GM19193 (cell line): ENCODE measurements around the gene PLVAP.

ENCODE experiments used
- POLR2A ChIP-seq: IDR thresholded peaks from 4 replicates; pipeline ENCODE4 v1.6.1; 2011; ENCODE audit not compliant: insufficient read depth, insufficient read length; ENCODE audit errors: extremely low read depth

PLVAP gene

GRCh38 chr19:17333611-17334413, 43.3 kb downstream of the PLVAP start:
- peak; percentile 38 for TF ChIP-seq POLR2A

- no peak for TF ChIP-seq POLR2A
Measured at GRCh38 chr19:17332677-17333581, 44.2 kb downstream of the PLVAP start.

GRCh38 chr19:17332360-17332676, 44.8 kb downstream of the PLVAP start:
- no peak for TF ChIP-seq POLR2A

- no peak for TF ChIP-seq POLR2A
Measured at GRCh38 chr19:17331045-17331558, 46.0 kb downstream of the PLVAP start.

- TF ChIP-seq POLR2A = no peak
Measured at GRCh38 chr19:17330262-17331044, 46.7 kb downstream of the PLVAP start.

- TF ChIP-seq POLR2A = no peak
Measured at GRCh38 chr19:17329366-17330261, 47.5 kb downstream of the PLVAP start.

GRCh38 chr19:17328517-17329365, 48.4 kb downstream of the PLVAP start:
- TF ChIP-seq POLR2A = no peak

- no peak for TF ChIP-seq POLR2A
Measured at GRCh38 chr19:17327654-17328516, 49.3 kb downstream of the PLVAP start.

- no peak for TF ChIP-seq POLR2A
Measured at GRCh38 chr19:17327068-17327653, 50.0 kb downstream of the PLVAP start.

- no peak for TF ChIP-seq POLR2A
Measured at GRCh38 chr19:17326595-17326966, 50.6 kb downstream of the PLVAP start.

GRCh38 chr19:17325881-17326594, 51.1 kb downstream of the PLVAP start:
- no peak for TF ChIP-seq POLR2A

GRCh38 chr19:17325133-17325532, 52.0 kb downstream of the PLVAP start:
- no peak for TF ChIP-seq POLR2A
